ENCODE results near the gene BBS5.
A peak's percentile ranks its signal among the peaks of the same experiment; 100 is the strongest.

Gene BBS5

GRCh38 chr2:169546756-169547155 lies 67.5 kb downstream of the BBS5 start:
- peak; percentile 24 for DNase-seq (ENCODE audit: low spot score)
